ENCODE data around the gene NPM3. TPM values are rescaled to one million over a fixed set of nuclear protein-coding genes. Genes with fewer than 3 reads are reported as not detected.

The NPM3 gene
- total and polyA plus RNA-seq, 12 donors: 14.7 to 51.5 (median 31.0) TPM

GRCh38 chr10:101780818-101781654 lies 2.2 kb downstream of the NPM3 start:
- Histone ChIP-seq H3K27ac (no peak overlapping the region), H3K4me1 (replicated peaks in 1 of 2) (peaks cover 23 to 38% of the 10 kb centered on the region in 2 donors), H3K36me3 (replicated peaks in 1 of 2) (peaks cover 0 to 11% of the 10 kb centered on the region in 2 donors), H3K9me3 (replicated peaks in 1 of 3) (no peaks in the 10 kb centered on the region), H3K4me3 (no peak overlapping the region), H3K27me3 (peaks cover 18% of the 10 kb centered on the region)
- DNase-seq: peak; percentile 53 to 82 (median 65)
- WGBS, 4 donors: 18 to 57% (median 55%) methylated on average over 5 to 14 of the region's 14 CpGs
- TF ChIP-seq, protein P1, sequence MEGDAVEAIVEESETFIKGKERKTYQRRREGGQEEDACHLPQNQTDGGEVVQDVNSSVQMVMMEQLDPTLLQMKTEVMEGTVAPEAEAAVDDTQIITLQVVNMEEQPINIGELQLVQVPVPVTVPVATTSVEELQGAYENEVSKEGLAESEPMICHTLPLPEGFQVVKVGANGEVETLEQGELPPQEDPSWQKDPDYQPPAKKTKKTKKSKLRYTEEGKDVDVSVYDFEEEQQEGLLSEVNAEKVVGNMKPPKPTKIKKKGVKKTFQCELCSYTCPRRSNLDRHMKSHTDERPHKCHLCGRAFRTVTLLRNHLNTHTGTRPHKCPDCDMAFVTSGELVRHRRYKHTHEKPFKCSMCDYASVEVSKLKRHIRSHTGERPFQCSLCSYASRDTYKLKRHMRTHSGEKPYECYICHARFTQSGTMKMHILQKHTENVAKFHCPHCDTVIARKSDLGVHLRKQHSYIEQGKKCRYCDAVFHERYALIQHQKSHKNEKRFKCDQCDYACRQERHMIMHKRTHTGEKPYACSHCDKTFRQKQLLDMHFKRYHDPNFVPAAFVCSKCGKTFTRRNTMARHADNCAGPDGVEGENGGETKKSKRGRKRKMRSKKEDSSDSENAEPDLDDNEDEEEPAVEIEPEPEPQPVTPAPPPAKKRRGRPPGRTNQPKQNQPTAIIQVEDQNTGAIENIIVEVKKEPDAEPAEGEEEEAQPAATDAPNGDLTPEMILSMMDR (IDR thresholded peaks at IDR 0.05): peak; percentile 76 to 90 (median 84)
- no peak for TF ChIP-seq POLR2A (IDR thresholded peaks at IDR 0.05)
- intact Hi-C loops (cut with DNase I): loop anchor here (2.0 to 5.0 kb wide), 2 partner anchors 178 to 179 kb away; no protein-coding TSS in a partner anchor

DNA sequence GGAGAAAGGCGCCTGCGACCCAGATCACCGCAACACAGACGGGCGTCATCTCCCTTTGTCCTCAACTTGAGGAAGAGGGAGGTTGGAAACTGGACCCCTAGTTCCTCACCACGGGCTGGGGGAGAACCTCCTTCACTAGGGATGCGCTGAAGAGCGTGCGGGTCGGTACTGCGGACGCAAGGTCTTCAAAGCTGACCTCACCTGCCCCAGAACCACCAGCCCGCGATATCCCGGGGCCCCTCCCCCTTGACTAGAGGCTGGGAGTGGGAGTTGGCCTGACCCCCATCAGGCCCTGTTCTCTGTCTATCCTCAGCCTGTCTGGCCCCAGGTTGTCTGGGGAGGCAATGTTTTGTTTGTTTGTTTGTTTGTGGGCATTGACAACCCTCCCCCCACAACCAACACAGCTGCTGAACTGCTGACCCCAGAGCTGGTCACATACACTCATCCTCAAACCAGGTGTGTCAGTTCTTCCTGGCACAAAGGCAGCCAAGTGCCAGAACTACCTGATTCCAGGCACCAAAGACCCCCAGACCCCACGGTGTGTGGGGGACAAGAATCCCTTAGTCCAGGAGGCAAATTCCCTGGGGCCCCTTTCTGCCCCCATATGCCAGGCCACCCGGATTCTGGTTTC lies 2.9 kb downstream of the NPM3 start:
- Histone ChIP-seq H3K4me1 (replicated peaks in 1 of 2) (peaks cover 28 to 41% of the 10 kb centered on the region in 2 donors), H3K27ac (no peak overlapping the region), H3K9me3 (replicated peaks in 1 of 3) (no peaks in the 10 kb centered on the region), H3K27me3 (peaks cover 24% of the 10 kb centered on the region), H3K36me3 (replicated peaks in 1 of 2) (peaks cover 0 to 4% of the 10 kb centered on the region in 2 donors), H3K4me3 (peak overlapping the region in 1 of 4 donors; percentile 42)
- intact Hi-C loops (cut with DNase I): loop anchor here (2.0 to 5.0 kb wide), 2 partner anchors 178 kb away; no protein-coding TSS in a partner anchor
- no peak for DNase-seq
- 14 to 25% (median 18%) methylated on average over 7 to 17 of the region's 17 CpGs for WGBS, 4 donors
- no peak for TF ChIP-seq POLR2A (IDR thresholded peaks at IDR 0.05)
- TF ChIP-seq, protein P1 (IDR thresholded peaks at IDR 0.05): peak in 1 of 6 experiments; percentile 18

DNA sequence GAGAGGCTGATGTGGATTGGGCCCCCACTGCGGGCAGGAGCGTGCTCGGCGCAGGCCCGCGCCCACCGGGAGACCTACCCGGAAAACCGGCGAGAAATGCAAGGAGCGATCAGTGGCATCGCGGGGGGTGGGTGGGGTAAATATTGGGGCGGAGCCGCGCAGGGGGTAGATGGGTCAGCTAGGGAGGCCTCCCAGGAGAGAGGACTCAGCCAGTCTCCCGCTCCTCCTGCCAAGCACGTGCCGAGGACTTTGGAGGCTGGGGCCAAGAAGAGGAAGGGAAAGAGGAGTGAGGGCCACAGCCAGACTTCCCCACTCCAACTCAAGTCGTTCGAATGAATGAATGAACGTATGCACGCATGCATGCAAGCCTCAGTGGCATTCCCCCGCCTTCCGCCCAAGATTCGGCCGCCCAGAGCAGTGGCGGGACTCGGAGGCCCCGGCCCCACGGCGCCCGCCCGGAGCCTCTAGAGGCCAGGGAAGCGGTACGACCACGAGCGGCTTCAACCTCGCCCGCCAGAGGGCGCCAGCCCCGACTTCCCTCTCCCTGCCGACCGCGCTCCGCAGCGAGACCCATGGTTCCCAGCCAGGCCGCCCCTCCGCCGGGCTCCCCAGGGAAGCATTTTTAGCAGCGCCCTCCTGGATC lies 3.6 kb downstream of the NPM3 start:
- peaks cover 29 to 42% of the 10 kb centered on the region in 2 donors for H3K4me1 ChIP-seq (replicated peaks in 1 of 2)
- WGBS, 4 donors: 1 to 5% (median 3%) methylated on average over 12 to 51 of the region's 51 CpGs
- peak; percentile 65 to 87 (median 83) for DNase-seq

More for the DNA sequence above, 3.6 kb downstream of the NPM3 start:
- intact Hi-C loops (cut with DNase I): loop anchor here (2.0 to 5.0 kb wide), 3 partner anchors 177 to 567 kb away; no protein-coding TSS in a partner anchor
- Histone ChIP-seq H3K4me3 (peak overlapping the region in 2 of 4 donors; percentile 9 to 42), H3K27me3 (peaks cover 30% of the 10 kb centered on the region), H3K27ac (no peak overlapping the region), H3K36me3 (replicated peaks in 1 of 2) (no peaks in the 10 kb centered on the region), H3K9me3 (replicated peaks in 1 of 3) (no peaks in the 10 kb centered on the region)
- no peak for TF ChIP-seq POLR2A (IDR thresholded peaks at IDR 0.05)
- TF ChIP-seq, protein P1 (IDR thresholded peaks at IDR 0.05): peak; percentile 55 to 90 (median 80)
